ENCODE data around the gene KRT6A.

The KRT6A gene

GRCh38 chr12:52529846-52530245 lies 36.8 kb upstream of the KRT6A start:
- Mint-ChIP-seq H3K4me3 (no peak overlapping the region), H3K27ac (no peak overlapping the region), H3K36me3 (no peaks in the 10 kb centered on the region), H3K9me3 (no peaks in the 10 kb centered on the region), H3K4me1 (no peaks in the 10 kb centered on the region), H3K27me3 (peaks cover 0 to 3% of the 10 kb centered on the region in 2 donors)
- DNase-seq (no peak), ATAC-seq (replicated peaks) (no peak)

GRCh38 chr12:52529417-52529816 lies 36.4 kb upstream of the KRT6A start:
- Mint-ChIP-seq H3K27ac (no peak overlapping the region), H3K4me3 (no peak overlapping the region), H3K9me3 (no peaks in the 10 kb centered on the region), H3K4me1 (no peaks in the 10 kb centered on the region), H3K27me3 (peaks cover 0 to 3% of the 10 kb centered on the region in 2 donors), H3K36me3 (no peaks in the 10 kb centered on the region)
- DNase-seq (no peak), ATAC-seq (replicated peaks) (no peak)

GRCh38 chr12:52528641-52529143 lies 35.6 kb upstream of the KRT6A start:
- Mint-ChIP-seq H3K27me3 (peaks cover 0 to 3% of the 10 kb centered on the region in 2 donors), H3K36me3 (no peaks in the 10 kb centered on the region), H3K4me1 (no peaks in the 10 kb centered on the region), H3K9me3 (no peaks in the 10 kb centered on the region), H3K4me3 (no peak overlapping the region), H3K27ac (no peak overlapping the region)
- DNase-seq (no peak), ATAC-seq (replicated peaks) (no peak)

GRCh38 chr12:52527121-52527800 lies 34.2 kb upstream of the KRT6A start:
- H3K4me1 Mint-ChIP-seq = no peaks in the 10 kb centered on the region
- H3K27ac Mint-ChIP-seq = no peak overlapping the region
- no peak overlapping the region for H3K4me3 Mint-ChIP-seq
- no peaks in the 10 kb centered on the region for H3K36me3 Mint-ChIP-seq
- no peak for ATAC-seq (replicated peaks)
- peaks cover 3 to 5% of the 10 kb centered on the region in 2 donors for H3K27me3 Mint-ChIP-seq
- no peaks in the 10 kb centered on the region for H3K9me3 Mint-ChIP-seq
- no peak for DNase-seq

GRCh38 chr12:52526511-52526951 lies 33.5 kb upstream of the KRT6A start:
- Mint-ChIP-seq H3K27ac (no peak overlapping the region), H3K9me3 (no peaks in the 10 kb centered on the region), H3K4me3 (no peak overlapping the region), H3K27me3 (peaks cover 3 to 5% of the 10 kb centered on the region in 2 donors), H3K4me1 (no peaks in the 10 kb centered on the region), H3K36me3 (no peaks in the 10 kb centered on the region)
- no peak for ATAC-seq (replicated peaks)
- DNase-seq = no peak

- Mint-ChIP-seq H3K36me3 (no peaks in the 10 kb centered on the region), H3K27me3 (peaks cover 3 to 5% of the 10 kb centered on the region in 2 donors), H3K9me3 (no peaks in the 10 kb centered on the region), H3K27ac (no peak overlapping the region), H3K4me1 (no peaks in the 10 kb centered on the region), H3K4me3 (no peak overlapping the region)
- DNase-seq = no peak
- ATAC-seq (replicated peaks) = no peak
These were observed 32.8 kb upstream of the KRT6A start for GRCh38 chr12:52525661-52526499.

GRCh38 chr12:52524898-52525591 lies 32.0 kb upstream of the KRT6A start:
- DNase-seq = no peak
- no peaks in the 10 kb centered on the region for H3K9me3 Mint-ChIP-seq
- no peaks in the 10 kb centered on the region for H3K36me3 Mint-ChIP-seq
- no peak overlapping the region for H3K27ac Mint-ChIP-seq
- H3K27me3 Mint-ChIP-seq = peaks cover 3 to 5% of the 10 kb centered on the region in 2 donors
- no peaks in the 10 kb centered on the region for H3K4me1 Mint-ChIP-seq
- no peak overlapping the region for H3K4me3 Mint-ChIP-seq
- no peak for ATAC-seq (replicated peaks)

GRCh38 chr12:52524241-52524897 lies 31.3 kb upstream of the KRT6A start:
- peaks cover 3 to 5% of the 10 kb centered on the region in 2 donors for H3K27me3 Mint-ChIP-seq
- H3K9me3 Mint-ChIP-seq = no peaks in the 10 kb centered on the region
- H3K36me3 Mint-ChIP-seq = no peaks in the 10 kb centered on the region
- no peak overlapping the region for H3K4me3 Mint-ChIP-seq
- H3K27ac Mint-ChIP-seq = no peak overlapping the region
- H3K4me1 Mint-ChIP-seq = no peaks in the 10 kb centered on the region
- ATAC-seq (replicated peaks) = no peak
- no peak for DNase-seq

GRCh38 chr12:52523824-52524223 lies 30.8 kb upstream of the KRT6A start:
- Mint-ChIP-seq H3K9me3 (no peaks in the 10 kb centered on the region), H3K27me3 (peaks cover 3 to 5% of the 10 kb centered on the region in 2 donors), H3K4me3 (no peak overlapping the region), H3K4me1 (no peaks in the 10 kb centered on the region), H3K36me3 (no peaks in the 10 kb centered on the region), H3K27ac (no peak overlapping the region)
- DNase-seq (no peak), ATAC-seq (replicated peaks) (no peak)

- Mint-ChIP-seq H3K27me3 (peaks cover 3 to 5% of the 10 kb centered on the region in 2 donors), H3K27ac (no peak overlapping the region), H3K4me3 (no peak overlapping the region), H3K4me1 (no peaks in the 10 kb centered on the region), H3K36me3 (no peaks in the 10 kb centered on the region), H3K9me3 (no peaks in the 10 kb centered on the region)
- no peak for DNase-seq
- ATAC-seq (replicated peaks) = no peak
These were observed 29.4 kb upstream of the KRT6A start for GRCh38 chr12:52522346-52523011.

GRCh38 chr12:52521568-52522266 lies 28.7 kb upstream of the KRT6A start:
- ATAC-seq (replicated peaks) = no peak
- H3K4me3 Mint-ChIP-seq = no peak overlapping the region
- no peaks in the 10 kb centered on the region for H3K36me3 Mint-ChIP-seq
- H3K4me1 Mint-ChIP-seq = no peaks in the 10 kb centered on the region
- DNase-seq = no peak
- H3K9me3 Mint-ChIP-seq = no peaks in the 10 kb centered on the region
- H3K27me3 Mint-ChIP-seq = peaks cover 3 to 5% of the 10 kb centered on the region in 2 donors
- no peak overlapping the region for H3K27ac Mint-ChIP-seq

GRCh38 chr12:52521175-52521567 lies 28.1 kb upstream of the KRT6A start:
- H3K4me1 Mint-ChIP-seq = no peaks in the 10 kb centered on the region
- no peaks in the 10 kb centered on the region for H3K9me3 Mint-ChIP-seq
- ATAC-seq (replicated peaks) = no peak
- no peak overlapping the region for H3K27ac Mint-ChIP-seq
- peaks cover 3 to 5% of the 10 kb centered on the region in 2 donors for H3K27me3 Mint-ChIP-seq
- H3K4me3 Mint-ChIP-seq = no peak overlapping the region
- no peaks in the 10 kb centered on the region for H3K36me3 Mint-ChIP-seq
- DNase-seq = no peak

Data from stimulated activated naive B cell treated with anti-CD40 and anti-IgM and Interleukin-4, amounts not matched to agents 10 μg/mL and 1 μg/mL and 100 μg/mL, for 72 hours (primary cell).